Measurements from ENCODE around the gene SBNO2. TPM values are rescaled to one million over a fixed set of nuclear protein-coding genes. Genes with fewer than 3 reads are reported as not detected.

The SBNO2 gene
- total RNA-seq, 1 donor from 2014 or later, result 32.5 TPM

DNA sequence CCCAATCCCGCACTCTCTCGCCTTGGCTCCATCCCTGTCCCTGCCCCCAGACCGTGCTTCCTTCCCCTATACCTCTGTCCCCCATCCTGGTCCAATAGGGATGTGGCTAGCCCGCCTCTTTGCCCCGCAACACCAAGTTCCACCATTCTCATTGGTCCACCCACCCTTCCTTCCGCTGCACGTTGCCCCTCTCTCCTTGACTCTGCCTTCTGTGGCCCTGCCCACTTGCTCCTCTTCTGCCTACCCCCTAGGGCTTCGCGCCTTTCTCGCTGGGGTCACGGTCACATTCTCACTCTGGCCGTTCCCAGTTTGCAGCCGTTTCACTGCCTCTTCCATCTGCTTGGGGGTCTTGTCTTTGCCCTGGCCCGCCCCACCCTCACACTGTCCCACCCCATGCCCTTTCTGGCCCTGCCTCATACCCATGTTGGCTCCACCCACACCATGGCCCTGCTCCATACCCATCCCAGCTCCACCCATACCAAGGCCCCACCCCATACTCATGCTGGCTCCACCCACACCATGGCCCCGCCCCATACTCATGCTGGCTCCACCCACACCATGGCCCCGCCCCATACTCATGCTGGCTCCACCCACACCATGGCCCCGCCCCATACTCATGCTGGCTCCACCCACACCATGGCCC lies 111.6 kb downstream of the SBNO2 start:
- H3K9me3 Mint-ChIP-seq, result no peaks in the 10 kb centered on the region
- no peak for TF ChIP-seq CTCF (conservative IDR thresholded peaks at IDR 0.05)
- no peak overlapping the region for H3K4me3 Mint-ChIP-seq
- DNase-seq (ENCODE audit: low read depth, low spot score), result no peak
- no peaks in the 10 kb centered on the region for H3K4me1 Mint-ChIP-seq
- H3K36me3 Mint-ChIP-seq (ENCODE audit: low read depth), result no peaks in the 10 kb centered on the region
- H3K27ac Mint-ChIP-seq (ENCODE audit: unreplicated experiment), result no peak overlapping the region
- H3K27me3 Mint-ChIP-seq (ENCODE audit: low read depth), result peaks cover 28% of the 10 kb centered on the region

DNA sequence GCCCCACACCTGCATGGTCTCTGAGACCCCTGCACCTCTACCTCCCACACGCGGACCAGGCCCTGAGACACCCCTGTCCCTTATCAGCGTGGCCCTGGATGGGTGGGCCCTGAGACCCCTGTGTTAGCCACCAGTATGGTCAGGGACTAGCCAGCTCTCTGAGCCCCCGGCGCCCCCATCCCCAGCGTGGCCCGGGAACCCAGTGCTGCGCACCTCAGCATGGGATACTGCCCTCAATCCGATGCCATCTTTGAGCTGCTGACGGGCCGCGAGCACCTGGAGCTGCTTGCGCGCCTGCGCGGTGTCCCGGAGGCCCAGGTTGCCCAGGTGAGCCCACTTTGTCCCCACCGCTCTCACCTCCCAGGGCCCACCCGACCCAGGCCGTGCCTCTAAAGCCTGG lies 112.1 kb downstream of the SBNO2 start:
- Mint-ChIP-seq H3K4me3 (no peak overlapping the region), H3K36me3 (ENCODE audit: low read depth) (no peaks in the 10 kb centered on the region), H3K27ac (ENCODE audit: unreplicated experiment) (no peak overlapping the region), H3K4me1 (no peaks in the 10 kb centered on the region), H3K9me3 (no peaks in the 10 kb centered on the region), H3K27me3 (ENCODE audit: low read depth) (peaks cover 28% of the 10 kb centered on the region)
- DNase-seq (ENCODE audit: low read depth, low spot score), result no peak
- TF ChIP-seq CTCF (conservative IDR thresholded peaks at IDR 0.05), result no peak

DNA sequence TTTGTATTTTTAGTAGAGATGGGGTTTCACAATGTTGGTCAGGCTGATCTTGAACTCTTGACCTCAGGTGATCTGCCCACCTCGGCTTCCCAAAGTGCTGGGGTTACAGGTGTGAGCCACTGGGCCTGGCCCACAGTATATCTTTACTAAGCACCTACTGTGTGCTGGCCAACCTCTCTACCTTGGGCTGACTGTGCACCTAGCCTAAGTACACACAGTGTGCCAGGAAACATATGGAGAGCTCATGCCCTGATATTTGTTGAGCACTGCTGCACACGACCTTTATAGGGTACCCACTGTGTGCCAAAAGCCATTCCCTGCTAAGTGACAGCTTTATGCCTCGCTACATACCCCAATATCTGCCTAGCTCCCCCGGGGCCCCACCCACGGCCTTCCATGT lies 113.4 kb downstream of the SBNO2 start:
- Mint-ChIP-seq H3K36me3 (ENCODE audit: low read depth) (no peaks in the 10 kb centered on the region), H3K27me3 (ENCODE audit: low read depth) (peaks cover 17% of the 10 kb centered on the region), H3K4me3 (no peak overlapping the region), H3K27ac (ENCODE audit: unreplicated experiment) (no peak overlapping the region), H3K4me1 (no peaks in the 10 kb centered on the region), H3K9me3 (no peaks in the 10 kb centered on the region)
- TF ChIP-seq CTCF (conservative IDR thresholded peaks at IDR 0.05), result no peak
- no peak for DNase-seq (ENCODE audit: low read depth, low spot score)

DNA sequence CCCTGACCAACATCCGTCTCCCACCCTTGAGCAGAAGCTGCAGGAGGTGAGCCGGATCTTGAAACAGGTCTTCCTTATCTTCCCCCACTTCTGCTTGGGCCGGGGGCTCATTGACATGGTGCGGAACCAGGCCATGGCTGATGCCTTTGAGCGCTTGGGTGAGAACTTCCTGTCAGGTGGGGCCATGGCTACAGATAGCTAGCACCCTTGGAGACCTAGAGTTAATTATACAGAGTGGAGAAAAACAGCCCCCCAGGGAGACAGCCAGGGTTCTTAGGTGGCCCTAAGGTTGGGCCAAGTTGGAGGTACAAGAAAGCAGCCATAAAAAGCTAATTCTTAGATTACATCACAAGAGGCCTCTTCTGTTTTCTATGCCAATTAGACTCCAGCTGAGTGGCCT lies 116.0 kb downstream of the SBNO2 start:
- no peaks in the 10 kb centered on the region for H3K9me3 Mint-ChIP-seq
- no peaks in the 10 kb centered on the region for H3K36me3 Mint-ChIP-seq (ENCODE audit: low read depth)
- H3K4me1 Mint-ChIP-seq, result no peaks in the 10 kb centered on the region
- no peak overlapping the region for H3K27ac Mint-ChIP-seq (ENCODE audit: unreplicated experiment)
- no peak overlapping the region for H3K4me3 Mint-ChIP-seq
- TF ChIP-seq CTCF (conservative IDR thresholded peaks at IDR 0.05), result no peak
- DNase-seq (ENCODE audit: low read depth, low spot score), result no peak
- no peaks in the 10 kb centered on the region for H3K27me3 Mint-ChIP-seq (ENCODE audit: low read depth)

Other genes with a start within 250 kb of the SBNO2 start
- gene ARID3A, start 248.2 kb downstream of the SBNO2 start, total RNA-seq, result 48.4 and 58.9 TPM in 2 replicates
- gene WDR18, start 189.9 kb downstream of the SBNO2 start, total RNA-seq, result 65.2 and 67.4 TPM in 2 replicates
- 0.12 TPM in 1 of 2 replicates, not detected in the other for gene GRIN3B, start 173.8 kb downstream of the SBNO2 start, total RNA-seq
- 164 and 170 TPM in 2 replicates for gene TMEM259, start 153.1 kb downstream of the SBNO2 start, total RNA-seq
- not detected in 2 replicates for gene RNU6-2, start 152.7 kb downstream of the SBNO2 start, total RNA-seq
- gene CNN2, start 147.7 kb downstream of the SBNO2 start, total RNA-seq, result 140 and 141 TPM in 2 replicates
- 12.8 and 16.3 TPM in 2 replicates for gene ABCA7, start 134.2 kb downstream of the SBNO2 start, total RNA-seq
- 1.6 and 1.7 TPM in 2 replicates for gene ARHGAP45, start 107.1 kb downstream of the SBNO2 start, total RNA-seq
- gene POLR2E, start 78.9 kb downstream of the SBNO2 start, total RNA-seq, result 256 and 257 TPM in 2 replicates
- gene GPX4, start 70.3 kb downstream of the SBNO2 start, total RNA-seq, result 300 and 313 TPM in 2 replicates
- gene STK11, start 31.5 kb upstream of the SBNO2 start, total RNA-seq, result 55.8 and 60.2 TPM in 2 replicates
- 26.2 and 27.1 TPM in 2 replicates for gene CBARP, start 63.7 kb upstream of the SBNO2 start, total RNA-seq
- gene ATP5F1D, start 67.5 kb upstream of the SBNO2 start, total RNA-seq, result 140 and 141 TPM in 2 replicates
- gene MIDN, start 74.3 kb upstream of the SBNO2 start, total RNA-seq, result 177 and 187 TPM in 2 replicates
- 414 and 421 TPM in 2 replicates for gene CIRBP, start 95.1 kb upstream of the SBNO2 start, total RNA-seq
- 33.3 and 36.6 TPM in 2 replicates for gene FAM174C, start 101.3 kb upstream of the SBNO2 start, total RNA-seq
- 28.0 and 31.0 TPM in 2 replicates for gene EFNA2, start 111.6 kb upstream of the SBNO2 start, total RNA-seq
- gene NDUFS7, start 209.6 kb upstream of the SBNO2 start, total RNA-seq, result 89.7 and 90.6 TPM in 2 replicates
- 42.6 and 45.6 TPM in 2 replicates for gene GAMT, start 227.3 kb upstream of the SBNO2 start, total RNA-seq
- gene DAZAP1, start 233.3 kb upstream of the SBNO2 start, total RNA-seq, result 146 and 157 TPM in 2 replicates

Measured in neural crest cell (in vitro differentiated cells).